Lower leg skin (tissue), 4 donors: ENCODE results near the gene XRCC4. TPM values are rescaled to one million over a fixed set of nuclear protein-coding genes. Genes with fewer than 3 reads are reported as not detected.

Experiments
- DNase-seq, 2 donors: peaks; one replicate each; pipeline ENCODE4 v3.0.0-alpha.2; 2019; ENCODE audit warnings: low spot score in 2 of 2
- H3K4me3 ChIP-seq: fragments of 200-600 bp; sonication (generic); 2 replicates; pipeline ENCODE4 v1.5.1; 2017; ENCODE audit warnings: mild to moderate bottlenecking, low read depth; ENCODE audit not compliant: poor library complexity, severe bottlenecking
- POLR2A ChIP-seq, 2 donors: fragments of 450-650 bp; IDR thresholded peaks; one replicate each; pipeline ENCODE4 v1.6.1; 2016 to 2017; ENCODE audit warnings: antibody characterized with exemption in 2 of 2, mild to moderate bottlenecking in 1 of 2, moderate library complexity in 1 of 2
- WGBS, 2 donors: methylation state at CpG; one replicate each; pipeline ENCODE4 v1.1.5; 2018; 5-methylcytosine and 5-hydroxymethylcytosine counted together
- intact Hi-C: fragments of 100-400 bp; cut with DNase I; formaldehyde crosslinking; loops from one replicate; pipeline ENCODE4 v1.15.0; 2023; ENCODE audit warnings: low total_unique reads
- total RNA-seq, 4 donors: library from RNA; depleted of rRNA; stranded (reverse); fragments of >200 nt; gene quantifications; one replicate each; pipeline ENCODE4 v1.1.0, GENCODE V29; 2016
- TF ChIP-seq, protein P1 (sequence below), 3 donors: fragments of 450-650 bp; IDR thresholded peaks; one replicate each; pipeline ENCODE4 v1.5.1; 2016; ENCODE audit warnings: antibody characterized with exemption in 3 of 3, mild to moderate bottlenecking in 3 of 3, moderate library complexity in 2 of 3

XRCC4 gene
- total RNA-seq, 4 donors from 2014 or later = 2.0 to 7.0 (median 4.2) TPM

DNA sequence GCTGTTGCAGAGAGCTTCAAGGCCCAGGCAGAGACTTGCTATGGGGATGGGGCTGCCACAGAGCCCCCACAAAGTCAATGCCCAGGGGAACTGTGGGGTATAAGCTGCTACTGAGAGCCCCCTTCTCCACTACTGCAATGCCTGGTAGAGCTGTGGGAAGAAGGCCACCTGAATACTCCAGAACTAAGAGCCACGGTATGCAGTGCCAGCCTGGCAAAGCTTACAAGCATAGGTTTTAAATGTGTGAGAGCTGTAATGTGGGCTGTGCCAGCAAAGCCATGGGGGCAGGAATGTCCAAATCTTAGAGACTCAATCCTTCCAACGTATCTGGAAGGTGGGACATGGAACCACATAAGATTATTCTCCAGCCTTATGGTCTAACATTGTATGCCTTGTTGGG, 49.2 kb downstream of the XRCC4 start:
- no peak for DNase-seq
- H3K4me3 ChIP-seq = no peak overlapping the region
- WGBS, 2 donors = 73 to 95% methylated on average over 2 of the region's 2 CpGs
- no peak for TF ChIP-seq POLR2A (IDR thresholded peaks at IDR 0.05)
- TF ChIP-seq, protein P1, sequence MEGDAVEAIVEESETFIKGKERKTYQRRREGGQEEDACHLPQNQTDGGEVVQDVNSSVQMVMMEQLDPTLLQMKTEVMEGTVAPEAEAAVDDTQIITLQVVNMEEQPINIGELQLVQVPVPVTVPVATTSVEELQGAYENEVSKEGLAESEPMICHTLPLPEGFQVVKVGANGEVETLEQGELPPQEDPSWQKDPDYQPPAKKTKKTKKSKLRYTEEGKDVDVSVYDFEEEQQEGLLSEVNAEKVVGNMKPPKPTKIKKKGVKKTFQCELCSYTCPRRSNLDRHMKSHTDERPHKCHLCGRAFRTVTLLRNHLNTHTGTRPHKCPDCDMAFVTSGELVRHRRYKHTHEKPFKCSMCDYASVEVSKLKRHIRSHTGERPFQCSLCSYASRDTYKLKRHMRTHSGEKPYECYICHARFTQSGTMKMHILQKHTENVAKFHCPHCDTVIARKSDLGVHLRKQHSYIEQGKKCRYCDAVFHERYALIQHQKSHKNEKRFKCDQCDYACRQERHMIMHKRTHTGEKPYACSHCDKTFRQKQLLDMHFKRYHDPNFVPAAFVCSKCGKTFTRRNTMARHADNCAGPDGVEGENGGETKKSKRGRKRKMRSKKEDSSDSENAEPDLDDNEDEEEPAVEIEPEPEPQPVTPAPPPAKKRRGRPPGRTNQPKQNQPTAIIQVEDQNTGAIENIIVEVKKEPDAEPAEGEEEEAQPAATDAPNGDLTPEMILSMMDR (IDR thresholded peaks at IDR 0.05) = no peak
- intact Hi-C loops = no loop called here

DNA sequence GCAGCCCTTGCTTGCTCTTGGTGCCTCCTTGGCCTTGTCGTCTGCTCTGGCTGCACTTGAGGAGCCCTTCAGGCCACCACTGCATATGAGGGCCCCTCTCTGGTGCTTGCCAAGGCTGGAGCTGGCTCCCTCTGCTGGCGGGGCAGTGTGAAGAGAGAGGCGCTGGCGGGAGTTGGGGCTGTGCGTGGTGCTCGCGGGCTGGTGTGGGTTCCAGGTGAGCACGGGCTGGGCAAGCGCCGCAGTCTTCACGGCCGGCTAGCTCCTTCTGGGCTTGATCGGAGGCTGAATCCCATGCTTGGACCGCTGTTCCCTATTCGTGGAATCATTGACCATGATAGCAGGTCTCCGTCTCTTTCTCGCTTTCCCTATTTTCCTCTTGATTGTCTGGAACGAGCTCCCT, 56.5 kb downstream of the XRCC4 start:
- DNase-seq = no peak
- TF ChIP-seq POLR2A (IDR thresholded peaks at IDR 0.05) = no peak
- TF ChIP-seq, protein P1 (IDR thresholded peaks at IDR 0.05) = no peak
- WGBS, 2 donors = 95 to 97% methylated on average over 18 of the region's 18 CpGs
- no peak overlapping the region for H3K4me3 ChIP-seq
- intact Hi-C loops = no loop called here

GRCh38 chr5:83142526-83142925, 65.2 kb downstream of the XRCC4 start:
- no peak for DNase-seq
- H3K4me3 ChIP-seq = no peak overlapping the region
- no peak for TF ChIP-seq POLR2A (IDR thresholded peaks at IDR 0.05)
- TF ChIP-seq, protein P1 (IDR thresholded peaks at IDR 0.05) = no peak
- intact Hi-C loops = no loop called here
- 63 to 71% methylated on average over 2 of the region's 2 CpGs for WGBS, 2 donors

DNA sequence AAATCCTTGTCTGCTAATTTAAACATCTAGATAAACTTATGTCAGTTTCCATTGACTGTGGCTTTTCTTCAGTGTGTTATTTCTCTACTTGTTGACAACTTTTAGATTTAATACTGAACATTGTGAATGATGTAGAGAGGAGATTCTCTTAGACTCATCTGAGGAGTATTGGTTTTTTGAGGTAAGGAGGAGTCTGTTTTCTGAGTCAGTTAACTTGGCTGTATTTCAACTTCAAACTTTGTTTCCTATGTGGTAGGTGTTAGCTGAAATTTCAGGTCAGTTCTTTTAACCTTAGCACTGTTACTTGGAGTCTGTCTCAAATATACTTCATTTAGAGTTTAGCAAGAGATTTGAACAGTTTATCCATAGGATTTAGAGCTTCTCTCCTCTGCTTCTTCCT, 67.9 kb downstream of the XRCC4 start:
- intact Hi-C loops = no loop called here
- no peak for TF ChIP-seq POLR2A (IDR thresholded peaks at IDR 0.05)
- TF ChIP-seq, protein P1 (IDR thresholded peaks at IDR 0.05) = no peak
- H3K4me3 ChIP-seq = no peak overlapping the region

DNA sequence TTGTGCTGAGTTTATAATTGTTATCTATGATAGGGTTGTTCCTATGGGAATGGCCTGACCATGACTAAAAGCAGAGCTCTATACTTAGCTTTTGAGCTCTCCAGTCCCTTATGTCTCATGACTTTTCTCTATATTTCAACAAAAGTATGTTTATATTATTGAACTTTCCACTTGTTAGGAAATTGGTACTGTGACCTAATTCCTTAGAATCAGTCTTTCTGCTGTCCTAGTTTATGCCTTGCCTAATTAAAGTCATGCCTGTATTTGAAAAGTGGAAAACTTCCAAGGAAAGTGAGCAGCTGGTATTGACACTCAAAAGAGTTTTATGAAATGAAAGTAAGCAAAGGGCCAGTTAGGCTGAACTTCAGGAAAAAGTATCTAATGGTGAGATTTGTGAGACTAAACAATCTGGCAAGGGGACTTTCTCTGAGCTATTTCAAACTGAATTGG, 68.6 kb downstream of the XRCC4 start:
- H3K4me3 ChIP-seq = no peak overlapping the region
- TF ChIP-seq, protein P1 (IDR thresholded peaks at IDR 0.05) = no peak
- no peak for TF ChIP-seq POLR2A (IDR thresholded peaks at IDR 0.05)
- no peak for DNase-seq
- intact Hi-C loops = no loop called here

More for the DNA sequence above, 67.9 kb downstream of the XRCC4 start:
- no peak for DNase-seq

DNA sequence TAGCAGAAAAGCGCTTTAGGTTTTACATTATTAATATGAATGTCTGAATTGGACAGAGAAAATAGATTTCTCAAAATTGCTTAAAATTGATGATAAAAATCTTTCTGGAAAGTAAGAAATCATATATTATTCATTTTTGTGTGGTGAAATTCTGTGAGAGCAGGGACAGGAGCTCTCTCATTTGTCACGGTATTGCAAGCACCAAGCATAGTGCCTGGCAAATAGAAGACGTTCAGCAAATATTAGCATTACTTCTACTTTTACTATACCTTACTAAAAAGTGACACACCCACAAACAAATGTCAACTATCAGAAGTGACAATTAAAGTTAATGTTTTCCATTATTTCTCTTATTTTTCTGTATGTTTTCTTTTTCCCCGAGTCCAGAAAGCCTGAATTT, 69.1 kb downstream of the XRCC4 start:
- no peak for TF ChIP-seq POLR2A (IDR thresholded peaks at IDR 0.05)
- TF ChIP-seq, protein P1 (IDR thresholded peaks at IDR 0.05) = no peak
- 71 to 81% methylated on average over 4 of the region's 4 CpGs for WGBS, 2 donors
- no peak overlapping the region for H3K4me3 ChIP-seq
- intact Hi-C loops = no loop called here
- DNase-seq = no peak
